Neural progenitor cell (in vitro differentiated cells): ENCODE data around the gene TSGA10IP. TPM values are rescaled to one million over a fixed set of nuclear protein-coding genes. Genes with fewer than 3 reads are reported as not detected.

Experiments used
- DNase-seq: peaks from one replicate; pipeline ENCODE4 v3.0.0-alpha.2; 2016; ENCODE audit warnings: low spot score
- H2AFZ ChIP-seq: fragments of 200-600 bp; sonication (generic); replicated peaks from 2 replicates; pipeline ENCODE4 v1.6.1; 2016; ENCODE audit warnings: antibody characterized with exemption
- H3F3A ChIP-seq: fragments of 200-600 bp; sonication (generic); 2 replicates; pipeline ENCODE4 v1.6.1; 2016; ENCODE audit warnings: antibody characterized with exemption, low read depth
- H3K27ac ChIP-seq: fragments of 200-600 bp; sonication (generic); 2 replicates; pipeline ENCODE4 v1.5.1; 2016; ENCODE audit warnings: mild to moderate bottlenecking
- H3K27me3 ChIP-seq: fragments of 200-600 bp; sonication (generic); 2 replicates; pipeline ENCODE4 v1.6.1; 2016; ENCODE audit warnings: mild to moderate bottlenecking, moderate library complexity
- H3K36me3 ChIP-seq: fragments of 200-600 bp; sonication (generic); 2 replicates; pipeline ENCODE4 v1.5.1; 2016
- H3K4me1 ChIP-seq: fragments of 200-600 bp; sonication (generic); 2 replicates; pipeline ENCODE4 v1.6.1; 2016; ENCODE audit warnings: mixed run types
- H3K4me2 ChIP-seq: fragments of 200-600 bp; sonication (generic); 2 replicates; pipeline ENCODE4 v1.6.1; 2016
- H3K4me3 ChIP-seq: fragments of 200-600 bp; sonication (generic); 2 replicates; pipeline ENCODE4 v1.5.1; 2016
- H3K79me2 ChIP-seq: fragments of 200-600 bp; sonication (generic); 2 replicates; pipeline ENCODE4 v1.6.1; 2016; ENCODE audit warnings: low read depth
- H3K9ac ChIP-seq: fragments of 200-600 bp; sonication (generic); 2 replicates; pipeline ENCODE4 v1.6.1; 2016
- H3K9me3 ChIP-seq: fragments of 200-600 bp; sonication (generic); 2 replicates; pipeline ENCODE4 v1.5.1; 2016; ENCODE audit warnings: low read depth
- H4K20me1 ChIP-seq: fragments of 200-600 bp; sonication (generic); 2 replicates; pipeline ENCODE4 v1.6.1; 2016; ENCODE audit warnings: low read depth
- H3K27ac Mint-ChIP-seq: 3 replicates; pipeline ENCODE4 v1.8.0; 2021; ENCODE audit warnings: mixed read lengths
- H3K27me3 Mint-ChIP-seq: 2 replicates; pipeline ENCODE4 v1.8.0; 2022; ENCODE audit warnings: low read depth, mild to moderate bottlenecking, inconsistent platforms, moderate library complexity, mixed read lengths; ENCODE audit not compliant: insufficient read depth
- H3K36me3 Mint-ChIP-seq: 3 replicates; pipeline ENCODE4 v1.8.0; 2021; ENCODE audit warnings: mixed read lengths
- H3K4me1 Mint-ChIP-seq: 3 replicates; pipeline ENCODE4 v1.8.0; 2021; ENCODE audit warnings: mixed read lengths
- H3K4me3 Mint-ChIP-seq: 3 replicates; pipeline ENCODE4 v1.8.0; 2021; ENCODE audit warnings: mild to moderate bottlenecking, moderate library complexity, mixed read lengths
- H3K9me3 Mint-ChIP-seq: 3 replicates; pipeline ENCODE4 v1.8.0; 2020; ENCODE audit warnings: mixed read lengths
- CTCF ChIP-seq: fragments of 200-600 bp; sonication (generic); IDR thresholded peaks from 2 replicates; pipeline ENCODE4 v1.5.1; 2017; ENCODE audit warnings: antibody characterized with exemption, mild to moderate bottlenecking
- EZH2 ChIP-seq: fragments of 200-600 bp; sonication (generic); IDR thresholded peaks from 2 replicates; pipeline ENCODE4 v1.6.1; 2017; ENCODE audit warnings: antibody characterized with exemption, mild to moderate bottlenecking, moderate library complexity
- EZH2phosphoT487 ChIP-seq: fragments of 200-600 bp; sonication (generic); IDR thresholded peaks from 2 replicates; pipeline ENCODE4 v1.6.1; 2017; ENCODE audit warnings: antibody characterized with exemption
- total RNA-seq: library from RNA; depleted of rRNA; stranded (reverse); fragments of >200 nt; gene quantifications from 2 replicates; pipeline ENCODE4 v1.2.3, GENCODE V29; 2015; ENCODE audit warnings: low replicate concordance

Gene TSGA10IP
- total RNA-seq, 1 donor from 2014 or later: 3.0 TPM

GRCh38 chr11:65919573-65920371, 25.5 kb upstream of the TSGA10IP start:
- no peaks in the 10 kb centered on the region for H3K27me3 ChIP-seq
- peak; percentile 67 for DNase-seq
- no peak overlapping the region for H3K27ac ChIP-seq

GRCh38 chr11:65920372-65920802, 24.9 kb upstream of the TSGA10IP start:
- no peaks in the 10 kb centered on the region for H3K9me3 Mint-ChIP-seq
- Histone ChIP-seq H3K4me1 (peaks cover 10% of the 10 kb centered on the region), H3K9ac (no peak overlapping the region), H2AFZ (no peak overlapping the region), H3K4me3 (peak overlapping the region; percentile 87), H3F3A (no peaks in the 10 kb centered on the region), H3K27ac (no peak overlapping the region), H3K36me3 (no peaks in the 10 kb centered on the region), H3K4me2 (peak overlapping the region; percentile 78), H3K27me3 (no peaks in the 10 kb centered on the region), H3K79me2 (peaks cover 21% of the 10 kb centered on the region), H3K9me3 (no peaks in the 10 kb centered on the region), H4K20me1 (peaks cover 12% of the 10 kb centered on the region)
- peaks cover 6% of the 10 kb centered on the region for H3K27me3 Mint-ChIP-seq
- H3K36me3 Mint-ChIP-seq: peaks cover 5% of the 10 kb centered on the region
- peaks cover 14% of the 10 kb centered on the region for H3K4me1 Mint-ChIP-seq
- H3K4me3 Mint-ChIP-seq: peak overlapping the region; percentile 92
- DNase-seq: no peak
- TF ChIP-seq EZH2: no peak
- TF ChIP-seq EZH2phosphoT487: no peak
- TF ChIP-seq CTCF: no peak
- no peak overlapping the region for H3K27ac Mint-ChIP-seq

More at GRCh38 chr11:65919573-65920371, 25.5 kb upstream of the TSGA10IP start:
- H3K4me1 Mint-ChIP-seq: peaks cover 20% of the 10 kb centered on the region
- H3K4me3 ChIP-seq: peak overlapping the region; percentile 87
- peaks cover 10% of the 10 kb centered on the region for H3K36me3 Mint-ChIP-seq
- H3F3A ChIP-seq: no peaks in the 10 kb centered on the region
- peak overlapping the region; percentile 92 for H3K4me3 Mint-ChIP-seq
- H3K4me2 ChIP-seq: peak overlapping the region; percentile 78
- TF ChIP-seq EZH2phosphoT487: no peak
- TF ChIP-seq EZH2: no peak
- TF ChIP-seq CTCF: no peak
- H3K9ac ChIP-seq: peak overlapping the region; percentile 27
- peaks cover 21% of the 10 kb centered on the region for H3K79me2 ChIP-seq
- H3K36me3 ChIP-seq: no peaks in the 10 kb centered on the region
- peaks cover 6% of the 10 kb centered on the region for H3K27me3 Mint-ChIP-seq
- no peaks in the 10 kb centered on the region for H3K9me3 ChIP-seq
- no peak overlapping the region for H3K27ac Mint-ChIP-seq
- no peaks in the 10 kb centered on the region for H3K9me3 Mint-ChIP-seq
- H3K4me1 ChIP-seq: peaks cover 10% of the 10 kb centered on the region
- H4K20me1 ChIP-seq: peaks cover 12% of the 10 kb centered on the region
- peak overlapping the region; percentile 74 for H2AFZ ChIP-seq

- no peak overlapping the region for H3K4me3 ChIP-seq
- peaks cover 12% of the 10 kb centered on the region for H4K20me1 ChIP-seq
- no peak for DNase-seq
- no peak overlapping the region for H3K9ac ChIP-seq
- H3K27ac ChIP-seq: no peak overlapping the region
- H3K27me3 ChIP-seq: no peaks in the 10 kb centered on the region
- H3K4me3 Mint-ChIP-seq: peak overlapping the region; percentile 92
- H3K4me1 ChIP-seq: peaks cover 10% of the 10 kb centered on the region
- no peaks in the 10 kb centered on the region for H3K36me3 ChIP-seq
- H3F3A ChIP-seq: no peaks in the 10 kb centered on the region
- no peak overlapping the region for H3K27ac Mint-ChIP-seq
- H3K4me1 Mint-ChIP-seq: peaks cover 14% of the 10 kb centered on the region
- H3K4me2 ChIP-seq: peak overlapping the region; percentile 78
- H3K9me3 Mint-ChIP-seq: no peaks in the 10 kb centered on the region
- peaks cover 21% of the 10 kb centered on the region for H3K79me2 ChIP-seq
- H3K9me3 ChIP-seq: no peaks in the 10 kb centered on the region
- H3K36me3 Mint-ChIP-seq: peaks cover 5% of the 10 kb centered on the region
- H2AFZ ChIP-seq: no peak overlapping the region
- TF ChIP-seq CTCF (no peak), EZH2phosphoT487 (no peak), EZH2 (no peak)
- H3K27me3 Mint-ChIP-seq: peaks cover 6% of the 10 kb centered on the region
Measured at GRCh38 chr11:65921033-65921555, 24.2 kb upstream of the TSGA10IP start.
